Right cardiac atrium (tissue), 5 donors: Measurements from ENCODE around the gene SHC2. TPM values are rescaled to one million over a fixed set of nuclear protein-coding genes. Genes with fewer than 3 reads are reported as not detected.

Source experiments
- ATAC-seq, 2 donors: fragments of 200-7000 bp; cut with Tn5 transposase; one replicate each; pipeline versions ENCODE4 v1.8.0 to v1.9.1; 2020; ENCODE audit warnings: moderate library complexity in 2 of 2, mild to moderate bottlenecking in 1 of 2
- DNase-seq, 3 donors: peaks; one replicate each; pipeline ENCODE4 v3.0.0-alpha.2; 2020
- H3K27ac ChIP-seq: one replicate; pipeline ENCODE4 v1.5.1; 2013; ENCODE audit warnings: mild to moderate bottlenecking, low read length, control low read depth, moderate library complexity
- H3K27me3 ChIP-seq: one replicate; pipeline ENCODE4 v1.6.1; 2013; ENCODE audit not compliant: control insufficient read depth, insufficient read depth
- H3K4me1 ChIP-seq: one replicate; pipeline ENCODE4 v1.6.1; 2013; ENCODE audit warnings: low read length; ENCODE audit not compliant: control insufficient read depth, insufficient read depth
- H3K4me3 ChIP-seq: one replicate; pipeline ENCODE4 v1.5.1; 2013; ENCODE audit warnings: low read length, control low read depth
- H3K9me3 ChIP-seq: one replicate; pipeline ENCODE4 v1.6.1; 2013; ENCODE audit warnings: low read length; ENCODE audit not compliant: control insufficient read depth
- WGBS: extraction: QIAGEN DNeasy Blood & Tissue Kit; methylation state at CpG from one replicate; pipeline ENCODE4 v1.1.7; 2013; 5-methylcytosine and 5-hydroxymethylcytosine counted together
- intact Hi-C, 4 donors: fragments of 100-400 bp; cut with DNase I; formaldehyde crosslinking; loops; one replicate each; pipeline versions ENCODE4 v1.11.0 to v1.14.0; 2022 to 2023
- polyA plus RNA-seq: library from polyadenylated mRNA; stranded (reverse); fragments of 200-250 nt; gene quantifications from one replicate; pipeline ENCODE4 v1.2.3, GENCODE V29; 2013
- total RNA-seq, 4 donors: library from RNA; stranded (reverse); fragmentation: NEBNext Ultra II Directional; extraction: Animal tissue kit (Norgen Biotek cat#: 25700); gene quantifications; one replicate each; pipeline ENCODE4 v1.2.1, GENCODE V29; 2021
- donor health status: healthy with polysubstance abuse.
- donor health status: DM: no; HTN: yes; CAD: no.
- donor health status: DM: no; HTN: no; CAD: no.
- donor health status: DM: no; HTN: yes; CAD: no; lungs with severe emphysema.
- donor health status: DM: yes; HTN: yes; CAD: no.

Gene SHC2
- total and polyA plus RNA-seq, 5 donors = 14.3 to 21.0 (median 17.7) TPM

GRCh38 chr19:441213-441836, 19.5 kb downstream of the SHC2 start:
- Histone ChIP-seq H3K27ac (no peak overlapping the region), H3K27me3 (no peaks in the 10 kb centered on the region), H3K4me1 (no peaks in the 10 kb centered on the region), H3K9me3 (no peaks in the 10 kb centered on the region), H3K4me3 (no peak overlapping the region)
- intact Hi-C loops = no loop called here
- DNase-seq = no peak
- 53% methylated on average over 23 of the region's 23 CpGs for WGBS
- ATAC-seq = peak in 1 of 2 donors; percentile 28

GRCh38 chr19:440391-441212, 20.2 kb downstream of the SHC2 start:
- Histone ChIP-seq H3K27me3 (no peaks in the 10 kb centered on the region), H3K4me1 (no peaks in the 10 kb centered on the region), H3K27ac (no peak overlapping the region), H3K9me3 (no peaks in the 10 kb centered on the region), H3K4me3 (no peak overlapping the region)
- DNase-seq = no peak
- intact Hi-C loops = no loop called here
- ATAC-seq = no peak
- WGBS = 85% methylated on average over 48 of the region's 48 CpGs

GRCh38 chr19:439167-439900, 21.5 kb downstream of the SHC2 start:
- Histone ChIP-seq H3K9me3 (no peaks in the 10 kb centered on the region), H3K27me3 (no peaks in the 10 kb centered on the region), H3K27ac (no peak overlapping the region), H3K4me3 (no peak overlapping the region), H3K4me1 (no peaks in the 10 kb centered on the region)
- ATAC-seq (no peak), DNase-seq (no peak)
- WGBS = 84% methylated on average over 27 of the region's 27 CpGs
- intact Hi-C loops = no loop called here

GRCh38 chr19:438416-438958, 22.3 kb downstream of the SHC2 start:
- intact Hi-C loops = no loop called here
- H3K27ac ChIP-seq = no peak overlapping the region
- DNase-seq = no peak
- no peaks in the 10 kb centered on the region for H3K27me3 ChIP-seq
- WGBS = 79% methylated on average over 29 of the region's 29 CpGs
- no peak overlapping the region for H3K4me3 ChIP-seq
- no peaks in the 10 kb centered on the region for H3K9me3 ChIP-seq
- no peak for ATAC-seq
- H3K4me1 ChIP-seq = no peaks in the 10 kb centered on the region

- 89% methylated on average over 22 of the region's 22 CpGs for WGBS
- no peaks in the 10 kb centered on the region for H3K27me3 ChIP-seq
- intact Hi-C loops = no loop called here
Observed at GRCh38 chr19:437041-437440, 23.8 kb downstream of the SHC2 start.

GRCh38 chr19:436413-436950, 24.4 kb downstream of the SHC2 start:
- ATAC-seq (peak in 1 of 2 donors; percentile 7), DNase-seq (peak in 1 of 3 donors; percentile 37)
- Histone ChIP-seq H3K4me1 (no peaks in the 10 kb centered on the region), H3K4me3 (no peak overlapping the region), H3K27ac (no peak overlapping the region), H3K9me3 (no peaks in the 10 kb centered on the region), H3K27me3 (no peaks in the 10 kb centered on the region)
- intact Hi-C loops = no loop called here
- 89% methylated on average over 29 of the region's 29 CpGs for WGBS

More at GRCh38 chr19:437041-437440, 23.8 kb downstream of the SHC2 start:
- DNase-seq (peak in 1 of 3 donors; percentile 20), ATAC-seq (no peak)
- Histone ChIP-seq H3K4me1 (no peaks in the 10 kb centered on the region), H3K27ac (no peak overlapping the region), H3K4me3 (no peak overlapping the region), H3K9me3 (no peaks in the 10 kb centered on the region)

GRCh38 chr19:435707-436412, 25.0 kb downstream of the SHC2 start:
- WGBS = 84% methylated on average over 33 of the region's 33 CpGs
- ATAC-seq (peak; percentile 11 to 34), DNase-seq (peak in 1 of 3 donors; percentile 46)
- H3K27ac ChIP-seq = no peak overlapping the region
- H3K4me1 ChIP-seq = no peaks in the 10 kb centered on the region
- intact Hi-C loops = no loop called here
- no peak overlapping the region for H3K4me3 ChIP-seq
- H3K27me3 ChIP-seq = no peaks in the 10 kb centered on the region
- H3K9me3 ChIP-seq = no peaks in the 10 kb centered on the region

GRCh38 chr19:435056-435706, 25.7 kb downstream of the SHC2 start:
- ATAC-seq (no peak), DNase-seq (peak in 1 of 3 donors; percentile 23)
- intact Hi-C loops = no loop called here
- WGBS = 95% methylated on average over 26 of the region's 26 CpGs
- H3K4me3 ChIP-seq = no peak overlapping the region
- no peaks in the 10 kb centered on the region for H3K4me1 ChIP-seq
- H3K9me3 ChIP-seq = no peaks in the 10 kb centered on the region
- H3K27ac ChIP-seq = no peak overlapping the region
- H3K27me3 ChIP-seq = no peaks in the 10 kb centered on the region

GRCh38 chr19:434152-434960, 26.5 kb downstream of the SHC2 start:
- H3K27me3 ChIP-seq = no peaks in the 10 kb centered on the region
- no peak overlapping the region for H3K27ac ChIP-seq
- intact Hi-C loops = no loop called here
- ATAC-seq = no peak
- WGBS = 92% methylated on average over 22 of the region's 22 CpGs
- DNase-seq = peak in 1 of 3 donors; percentile 44
- no peaks in the 10 kb centered on the region for H3K9me3 ChIP-seq
- H3K4me1 ChIP-seq = no peaks in the 10 kb centered on the region
- H3K4me3 ChIP-seq = no peak overlapping the region
